ENCODE results near the gene SURF1. TPM values are rescaled to one million over a fixed set of nuclear protein-coding genes. Genes with fewer than 3 reads are reported as not detected.

SURF1 gene
- total and polyA plus RNA-seq, 9 of the 15 experiments (the other 6 are each of a cell fraction or from before 2014, with no cell fraction given) = 16.1 to 31.3 (median 20.9) TPM

- TF ChIP-seq ZBTB17 (CRISPR knock-in tag; IDR thresholded peaks at IDR 0.05) (no peak), HDAC1 (IDR thresholded peaks at IDR 0.05) (no peak), HNRNPL (IDR thresholded peaks at IDR 0.05; ENCODE audit: low read depth, low read length) (no peak), UBTF (IDR thresholded peaks at IDR 0.05; ENCODE audit: borderline replicate concordance in 1 of 2, low read depth in 2 of 2, low read length in 2 of 2) (no peak), ID3 (CRISPR knock-in tag; IDR thresholded peaks at IDR 0.05) (no peak), ID3 (tag; IDR thresholded peaks at IDR 0.05) (no peak), CEBPG (CRISPR knock-in tag; IDR thresholded peaks at IDR 0.05) (peak; percentile 60; the same call in 1 of the 2 replicates), CEBPG (tag; conservative IDR thresholded peaks at IDR 0.05 in 1 of 2, IDR thresholded peaks at IDR 0.05 in 1 of 2) (peak in 1 of 2 experiments; percentile 69; a peak in 2 of 4 replicates), SMARCE1 (IDR thresholded peaks at IDR 0.05) (no peak), EP400 (IDR thresholded peaks at IDR 0.05) (no peak; the same call in 1 of the 2 replicates), STAT5A (IDR thresholded peaks at IDR 0.05; ENCODE audit: borderline replicate concordance, low read length) (no peak), GTF3C2 (IDR thresholded peaks at IDR 0.05; ENCODE audit: borderline replicate concordance, extremely low read depth, insufficient read length) (no peak), JUND (IDR thresholded peaks at IDR 0.05; ENCODE audit: borderline replicate concordance, low read depth, low read length) (peak; percentile 46; the same call in 1 of the 2 replicates), JUND (tag; IDR thresholded peaks at IDR 0.05; ENCODE audit: borderline replicate concordance, low read depth, low read length) (no peak; the same call in 2 of the 3 replicates), ZNF695 (CRISPR knock-in tag; IDR thresholded peaks at IDR 0.05) (no peak), CEBPB (tag; IDR thresholded peaks at IDR 0.05) (peak; percentile 65; the same call in 1 of the 2 replicates), HMGXB4 (CRISPR knock-in tag; IDR thresholded peaks at IDR 0.05) (no peak), DPF2 (IDR thresholded peaks at IDR 0.05) (peak; percentile 48; the same call in 1 of the 2 replicates), ZNF384 (IDR thresholded peaks at IDR 0.05; ENCODE audit: low read depth, low read length) (peak; percentile 69)
- TF ChIP-seq, protein P1, sequence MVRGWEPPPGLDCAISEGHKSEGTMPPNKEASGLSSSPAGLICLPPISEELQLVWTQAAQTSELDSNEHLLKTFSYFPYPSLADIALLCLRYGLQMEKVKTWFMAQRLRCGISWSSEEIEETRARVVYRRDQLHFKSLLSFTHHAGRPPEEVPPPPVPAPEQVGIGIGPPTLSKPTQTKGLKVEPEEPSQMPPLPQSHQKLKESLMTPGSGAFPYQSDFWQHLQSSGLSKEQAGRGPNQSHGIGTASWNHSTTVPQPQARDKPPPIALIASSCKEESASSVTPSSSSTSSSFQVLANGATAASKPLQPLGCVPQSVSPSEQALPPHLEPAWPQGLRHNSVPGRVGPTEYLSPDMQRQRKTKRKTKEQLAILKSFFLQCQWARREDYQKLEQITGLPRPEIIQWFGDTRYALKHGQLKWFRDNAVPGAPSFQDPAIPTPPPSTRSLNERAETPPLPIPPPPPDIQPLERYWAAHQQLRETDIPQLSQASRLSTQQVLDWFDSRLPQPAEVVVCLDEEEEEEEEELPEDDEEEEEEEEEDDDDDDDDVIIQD (CRISPR knock-in tag; IDR thresholded peaks at IDR 0.05) = no peak
Measured at GRCh38 chr9:133374612-133375115, 18.4 kb upstream of the SURF1 start (continued).
